A549 (cell line): ENCODE data around the gene TMEM101. TPM values are rescaled to one million over a fixed set of nuclear protein-coding genes. Genes with fewer than 3 reads are reported as not detected.

Experiments used
- ATAC-seq, 2 experiments: fragments of 200-7000 bp in 1 of 2; fragments of >200 bp in 1 of 2; cut with Nextera tagmentation in 1 of 2; cut with Tn5 transposase in 1 of 2; 3 replicates each; pipeline versions ENCODE4 v1.8.0 to v1.9.1; 2018 to 2020; ENCODE audit warnings: mild to moderate bottlenecking in 1 of 2, moderate library complexity in 1 of 2
- CTCF ChIA-PET: fragments of 300-600 bp; sonication (Branson Sonifier 250); formaldehyde crosslinking; extraction: SDS; loops from one replicate; lab custom pipeline; 2021; ENCODE audit warnings: antibody characterized with exemption, inconsistent platforms; lab: Yijun Ruan, JAX
- POLR2A ChIA-PET: fragments of 350-600 bp; formaldehyde crosslinking; extraction: SDS; loops from one replicate; lab custom pipeline; 2021; ENCODE audit warnings: antibody characterized with exemption, inconsistent platforms; lab: Yijun Ruan, JAX
- DNase-seq, 2 experiments: peaks; one replicate each; pipeline versions ENCODE4 v3.0.0 to v3.0.0-alpha.2; 2011 to 2016; ENCODE audit warnings: low read depth in 1 of 2, low spot score in 1 of 2
- FAIRE-seq: peaks from 2 replicates; lab custom pipeline; 2011; peaks lifted over from hg19 to GRCh38; lab: Jason Lieb, UNC
- H3K27ac ChIP-seq, 2 experiments: fragments of >200 bp; sonication (Bioruptor Twin); formaldehyde crosslinking; 3 replicates each; pipeline ENCODE4 v1.5.1; 2016 to 2017
- H3K4me1 ChIP-seq: fragments of >200 bp; sonication (Bioruptor Twin); formaldehyde crosslinking; 3 replicates; pipeline ENCODE4 v1.6.1; 2016
- H3K4me2 ChIP-seq: fragments of >200 bp; sonication (Bioruptor Twin); formaldehyde crosslinking; 3 replicates; pipeline ENCODE4 v1.6.1; 2016
- H3K4me3 ChIP-seq: fragments of >200 bp; sonication (Bioruptor Twin); formaldehyde crosslinking; 3 replicates; pipeline ENCODE4 v1.5.1; 2016
- H3K9me3 ChIP-seq: fragments of >200 bp; sonication (Bioruptor Twin); formaldehyde crosslinking; 3 replicates; pipeline ENCODE4 v1.6.1; 2016
- ATOH8 ChIP-seq: fragments of 250-450 bp; sonication (Bioruptor Pico); IDR thresholded peaks from 2 replicates; pipeline ENCODE4 v1.5.0; 2020; ENCODE audit warnings: low read depth, mild to moderate bottlenecking, moderate library complexity
- BCL3 ChIP-seq: fragments of >200 bp; sonication (Bioruptor Twin); formaldehyde crosslinking; IDR thresholded peaks from 3 replicates; pipeline ENCODE4 v1.6.1; 2016
- BHLHE40 ChIP-seq: IDR thresholded peaks from 2 replicates; pipeline ENCODE4 v1.6.1; 2012; ENCODE audit warnings: low read depth, low read length, inconsistent platforms
- CHD4 ChIP-seq: fragments of 200-600 bp; sonication (generic); IDR thresholded peaks from 2 replicates; pipeline ENCODE4 v1.6.1; 2016; ENCODE audit warnings: antibody characterized with exemption, mild to moderate bottlenecking, borderline replicate concordance
- E2F6 ChIP-seq: IDR thresholded peaks from 2 replicates; pipeline ENCODE4 v1.6.1; 2012; ENCODE audit warnings: low read depth, borderline replicate concordance
- EHF ChIP-seq: fragments of 250-450 bp; sonication (Bioruptor Pico); IDR thresholded peaks from 2 replicates; pipeline ENCODE4 v1.5.0; 2020; ENCODE audit warnings: mild to moderate bottlenecking
- EHMT2 ChIP-seq: fragments of 200-600 bp; sonication (generic); IDR thresholded peaks from 2 replicates; pipeline ENCODE4 v1.6.1; 2016; ENCODE audit warnings: antibody characterized with exemption, low read depth, mild to moderate bottlenecking, moderate library complexity
- ELK1 ChIP-seq: fragments of 150-350 bp; IDR thresholded peaks from 2 replicates; pipeline ENCODE4 v1.6.1; 2014; ENCODE audit warnings: low read depth, mild to moderate bottlenecking, low read length
- ESRRA ChIP-seq: fragments of 150-350 bp; IDR thresholded peaks from 2 replicates; pipeline ENCODE4 v1.6.1; 2014; ENCODE audit warnings: mild to moderate bottlenecking, low read length, borderline replicate concordance
- FOSL2 ChIP-seq, 2 experiments: fragments of 450-650 bp in 1 of 2; fragments of >200 bp in 1 of 2; sonication (Bioruptor Twin) in 1 of 2; formaldehyde crosslinking; IDR thresholded peaks; 2 replicates each; pipeline versions ENCODE4 v1.5.0 to v1.6.1; 2016 to 2020; ENCODE audit warnings: mild to moderate bottlenecking in 1 of 2, moderate library complexity in 1 of 2
- FOXS1 ChIP-seq: fragments of 250-450 bp; sonication (Bioruptor Pico); IDR thresholded peaks from 2 replicates; pipeline ENCODE4 v1.5.0; 2020; ENCODE audit warnings: mild to moderate bottlenecking, moderate library complexity
- GATA3 ChIP-seq: IDR thresholded peaks from 2 replicates; pipeline ENCODE4 v1.6.1; 2012; ENCODE audit warnings: borderline replicate concordance
- HDAC2 ChIP-seq: fragments of 200-600 bp; sonication (generic); IDR thresholded peaks from 2 replicates; pipeline ENCODE4 v1.6.1; 2016
- HEYL ChIP-seq: fragments of 250-450 bp; sonication (Bioruptor Pico); IDR thresholded peaks from 2 replicates; pipeline ENCODE4 v1.8.0; 2021; ENCODE audit warnings: mild to moderate bottlenecking, moderate library complexity
- HMGXB4 ChIP-seq: fragments of 250-450 bp; sonication (Bioruptor Pico); IDR thresholded peaks from 2 replicates; pipeline ENCODE4 v1.5.0; 2021; ENCODE audit warnings: mild to moderate bottlenecking, moderate library complexity, borderline replicate concordance
- KDM1A ChIP-seq: fragments of 200-600 bp; sonication (generic); IDR thresholded peaks from 2 replicates; pipeline ENCODE4 v1.6.1; 2016; ENCODE audit warnings: low read depth, mild to moderate bottlenecking
- KDM5A ChIP-seq: fragments of 200-600 bp; sonication (generic); IDR thresholded peaks from 2 replicates; pipeline ENCODE4 v1.6.1; 2016; ENCODE audit warnings: antibody characterized with exemption, mild to moderate bottlenecking
- NFE2L2 ChIP-seq: fragments of 150-350 bp; conservative IDR thresholded peaks from 2 replicates; pipeline ENCODE4 v1.6.1; 2014; ENCODE audit warnings: low read length
- PBX3 ChIP-seq: IDR thresholded peaks from 2 replicates; pipeline ENCODE4 v1.6.1; 2012
- POLR2AphosphoS2 ChIP-seq: conservative IDR thresholded peaks from 2 replicates; pipeline ENCODE4 v1.6.1; 2012; ENCODE audit warnings: low read length, improper control_type of control experiment, inconsistent platforms
- REST ChIP-seq: fragments of 200-600 bp; sonication (generic); IDR thresholded peaks from 2 replicates; pipeline ENCODE4 v1.6.1; 2016; ENCODE audit warnings: antibody characterized with exemption, mild to moderate bottlenecking, moderate library complexity
- RFX5 ChIP-seq: fragments of 450-650 bp; IDR thresholded peaks from 2 replicates; pipeline ENCODE4 v1.7.1; 2014; ENCODE audit warnings: antibody characterized with exemption, mild to moderate bottlenecking, moderate library complexity
- RNF2 ChIP-seq: fragments of 200-600 bp; sonication (generic); IDR thresholded peaks from 2 replicates; pipeline ENCODE4 v1.6.1; 2016; ENCODE audit warnings: low read depth, mild to moderate bottlenecking, antibody characterized with exemption, moderate library complexity, borderline replicate concordance
- SREBF2 ChIP-seq: fragments of 450-650 bp; IDR thresholded peaks from 2 replicates; pipeline ENCODE4 v1.6.1; 2014; ENCODE audit warnings: mild to moderate bottlenecking, moderate library complexity
- TP53 ChIP-seq: fragments of 250-450 bp; sonication (Bioruptor Pico); IDR thresholded peaks from 2 replicates; pipeline ENCODE4 v1.5.0; 2021; ENCODE audit warnings: mild to moderate bottlenecking, moderate library complexity
- USF2 ChIP-seq: fragments of 450-650 bp; IDR thresholded peaks from 2 replicates; pipeline ENCODE4 v1.6.1; 2014; ENCODE audit warnings: antibody characterized with exemption
- WGBS: methylation state at CpG from one replicate; pipeline ENCODE4 v1.1.6; 2017; ENCODE audit errors: missing lambda C conversion rate; 5-methylcytosine and 5-hydroxymethylcytosine counted together
- polyA plus RNA-seq, 4 experiments: library from polyadenylated mRNA; depleted of rRNA in 3 of 4; stranded (reverse); fragments of >200 nt; fragmentation: RNase III in 1 of 4; extraction: RNeasy Plus Mini Kit Qiagen cat#74134 plus additional on column Dnase treatment in 1 of 4; gene quantifications; 2 replicates in 3 of 4; 3 replicates in 1 of 4; pipeline ENCODE4 v1.2.3, GENCODE V29; 2011 to 2017

Gene TMEM101
- polyA plus RNA-seq, 2 of the 4 experiments (the other 2 are of a cell fraction), result 32.2 to 38.2 TPM

- 67% methylated on average over 7 of the region's 7 CpGs for WGBS
- Histone ChIP-seq H3K27ac (no peak overlapping the region), H3K4me1 (0 out of 3 replicates have a peak, but pooled peaks cover 5% of the 10 kb centered on the region), H3K4me3 (no peak overlapping the region), H3K4me2 (no peak overlapping the region), H3K9me3 (no peaks in the 10 kb centered on the region)
- ATAC-seq, result no peak
- no peak for DNase-seq
- no peak for TF ChIP-seq NFE2L2
- no peak for TF ChIP-seq RNF2
- TF ChIP-seq HEYL (CRISPR knock-in tag), result no peak
- no peak for TF ChIP-seq EHF (CRISPR knock-in tag)
- no peak for TF ChIP-seq USF2
- TF ChIP-seq ATOH8 (CRISPR knock-in tag), result no peak
- TF ChIP-seq HDAC2, result no peak
- no peak for TF ChIP-seq ELK1
- TF ChIP-seq HMGXB4, result no peak
- no peak for TF ChIP-seq RFX5
- TF ChIP-seq POLR2AphosphoS2, result no peak
- TF ChIP-seq ESRRA, result no peak
- no peak for TF ChIP-seq PBX3
- no peak for TF ChIP-seq FOXS1 (CRISPR knock-in tag)
- no peak for TF ChIP-seq BCL3
- ChIA-PET POLR2A (interaction anchor here (0.7 kb wide), 1 partner anchor 29 kb away, joined by 4 read pairs; no protein-coding TSS in a partner anchor), CTCF (interaction anchor here (0.8 to 8.7 kb wide), 7 partner anchors 10 to 69 kb away, joined by 3 to 107 read pairs (median 3); partner anchors contain the start of gene PPY)
- FAIRE-seq, result no peak
Measured at GRCh38 chr17:43979011-43979410, 35.8 kb downstream of the TMEM101 start.

GRCh38 chr17:43978078-43978477 is 36.7 kb downstream of the TMEM101 start:
- CTCF ChIA-PET, result interaction anchor here (1.0 kb wide), 1 partner anchor 100 kb away, joined by 3 read pairs; no protein-coding TSS in a partner anchor
- FAIRE-seq, result no peak
- no peak for DNase-seq
- no peaks in the 10 kb centered on the region for H3K9me3 ChIP-seq
- no peak overlapping the region for H3K4me2 ChIP-seq
- no peak overlapping the region for H3K27ac ChIP-seq
- WGBS, result 42% methylated on average over 2 of the region's 2 CpGs
- no peaks in the 10 kb centered on the region for H3K4me1 ChIP-seq
- POLR2A ChIA-PET, result no interaction called here
- no peak for ATAC-seq
- TF ChIP-seq BHLHE40 (no peak), RNF2 (no peak), TP53 (CRISPR knock-in tag) (no peak), FOSL2 (IDR thresholded peaks at IDR 0.05) (no peak), FOSL2 (CRISPR knock-in tag; IDR thresholded peaks at IDR 0.05) (no peak), KDM5A (no peak), HEYL (CRISPR knock-in tag) (no peak), SREBF2 (no peak), CHD4 (no peak), REST (no peak), EHMT2 (no peak), KDM1A (no peak), GATA3 (no peak), E2F6 (no peak)
- no peak overlapping the region for H3K4me3 ChIP-seq
